Right kidney (tissue), 9 donors: ENCODE measurements around the gene MARCOL.

ENCODE experiments used
- DNase-seq: peaks from one replicate; pipeline ENCODE4 v3.0.0-alpha.2; 2016
- long read RNA-seq, 8 donors: transcript quantifications; one replicate each; lab custom pipeline, GENCODE V29; 2026

MARCOL gene, protein sequence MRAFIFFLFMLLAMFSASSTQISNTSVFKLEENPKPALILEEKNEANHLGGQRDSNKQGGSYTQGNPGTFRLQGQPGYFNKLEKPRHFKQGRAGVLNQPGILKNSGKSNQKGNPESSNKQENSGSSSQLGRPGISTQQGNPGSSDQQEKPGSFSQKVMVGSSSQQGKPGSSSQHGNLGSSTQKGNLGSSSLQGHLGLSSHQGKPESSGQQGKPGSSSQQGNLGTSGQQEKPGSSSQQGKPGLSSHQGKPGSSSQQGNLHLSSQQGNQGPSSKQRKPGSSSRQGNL
- long read RNA-seq, donor 1 = 0 reads
- long read RNA-seq, donor 2 = 0 reads
- long read RNA-seq, donor 3 = 0 reads
- long read RNA-seq, donor 4 = 0 reads
- long read RNA-seq, donor 5 = 0 reads
- long read RNA-seq, donor 6 = 0 reads
- long read RNA-seq, donor 7 = 0 reads
- long read RNA-seq, donor 8 = 0 reads

DNA sequence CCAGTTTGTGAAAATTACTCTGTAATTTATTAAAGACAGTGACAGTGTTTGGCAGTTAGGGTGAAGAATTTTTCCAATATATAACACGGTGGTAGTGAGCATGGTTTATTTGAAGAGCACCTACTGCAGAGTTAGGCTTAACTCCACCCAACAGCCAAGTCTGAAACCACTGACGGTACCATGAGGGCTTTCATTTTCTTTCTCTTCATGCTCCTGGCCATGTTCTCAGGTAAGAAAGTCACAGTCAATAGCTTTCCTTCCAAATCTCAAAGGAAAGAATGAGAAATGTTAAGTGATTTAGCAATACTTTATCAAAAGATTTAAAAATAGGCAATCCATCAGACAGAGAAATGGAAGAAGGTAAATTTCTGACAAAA is at the start of gene MARCOL:
Gene MARCOL, plus strand, starts transcription at position 108 of the 377 bp plus-strand sequence. Its CDS starts 73 bp downstream, at position 181.
- no peak for DNase-seq

DNA sequence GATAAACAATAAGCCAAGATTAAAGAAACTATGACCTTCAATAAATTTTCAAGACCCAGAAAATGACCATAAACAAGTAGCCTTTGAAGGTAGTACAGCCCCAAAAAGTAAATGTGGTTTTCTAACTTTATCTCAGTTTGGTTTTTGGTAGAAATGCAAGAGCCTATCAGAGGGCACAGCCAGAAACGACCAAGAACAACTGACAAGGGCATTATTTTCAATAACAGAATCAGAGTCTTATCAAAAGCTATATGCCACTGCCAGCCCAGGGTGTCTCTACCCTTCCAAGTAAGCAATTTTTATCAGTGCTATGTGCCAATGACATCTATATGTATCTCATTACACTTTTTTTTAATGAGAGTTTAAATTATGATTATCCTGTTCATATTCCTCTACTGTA is 47.3 kb upstream of the MARCOL start:
- no peak for DNase-seq

DNA sequence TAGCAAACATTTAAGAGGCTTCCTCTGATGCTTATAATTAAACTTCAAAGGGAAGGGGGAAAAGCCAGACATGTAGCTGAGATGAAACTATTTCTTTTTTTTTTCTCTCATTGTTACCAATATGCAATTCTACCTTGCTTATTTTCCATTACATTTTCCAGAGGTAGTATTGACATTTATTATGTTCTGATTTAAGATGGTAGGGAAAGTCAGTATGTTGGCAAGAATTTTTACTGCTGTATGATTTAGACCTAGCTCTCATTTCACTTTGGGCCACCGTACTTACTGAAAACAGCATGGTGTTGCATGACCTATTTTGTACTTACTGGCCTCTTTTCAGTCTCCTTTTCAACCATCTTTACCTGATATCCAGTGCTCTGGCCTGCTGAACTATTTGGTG is 45.1 kb upstream of the MARCOL start:
- DNase-seq = no peak

DNA sequence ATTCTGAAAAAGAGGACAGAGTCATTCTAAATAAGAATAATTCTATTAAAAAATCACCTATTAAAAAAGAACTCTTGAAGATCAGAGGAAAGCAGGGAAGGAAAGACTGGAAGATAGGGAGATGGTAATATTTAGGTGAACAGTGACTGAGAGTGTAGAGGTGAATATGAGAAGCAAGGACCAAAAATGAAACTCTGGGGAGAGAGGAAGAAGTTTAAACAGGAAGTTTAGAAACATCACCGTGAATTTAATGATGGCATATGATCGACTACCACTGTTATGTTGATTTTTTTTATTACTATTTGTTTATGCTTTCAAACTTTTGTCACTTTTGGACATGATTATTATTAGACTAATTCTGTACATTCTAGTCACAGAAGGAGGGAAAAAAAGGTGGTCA is 37.2 kb upstream of the MARCOL start:
- no peak for DNase-seq

DNA sequence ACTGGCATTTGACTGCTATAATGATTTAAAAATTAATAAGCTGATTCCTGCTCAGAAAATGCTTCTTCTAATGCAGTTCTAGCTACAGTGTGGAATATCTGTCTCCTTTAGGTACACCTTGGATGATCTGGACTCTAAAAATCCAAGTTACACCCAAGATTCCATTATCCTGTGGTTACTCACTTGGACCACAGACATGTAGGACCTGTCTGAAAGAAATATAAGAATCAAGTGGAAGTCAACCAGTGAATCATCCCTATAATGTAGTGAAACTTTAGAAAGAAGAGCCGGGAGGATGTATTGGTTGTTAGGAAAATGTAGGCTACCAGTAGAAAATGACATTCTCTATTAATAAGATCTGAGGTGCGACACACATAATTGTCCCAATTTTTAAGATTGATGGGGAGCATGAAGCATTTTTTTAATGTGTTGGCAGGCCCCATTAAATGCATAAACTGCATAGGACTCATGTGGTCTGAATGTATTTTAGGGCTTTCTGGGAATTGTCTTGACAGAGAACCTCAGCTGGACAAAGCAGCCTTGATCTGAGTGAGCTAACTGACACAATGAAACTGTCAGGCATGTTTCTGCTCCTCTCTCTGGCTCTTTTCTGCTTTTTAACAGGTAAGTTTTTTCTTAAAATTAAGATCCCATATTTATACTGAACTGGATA is 35.7 kb upstream of the MARCOL start, which contains the start of gene SPINK6:
Gene SPINK6, plus strand, starts transcription at position 512 of the 673 bp plus-strand sequence. Its CDS starts 55 bp downstream, at position 567.
- DNase-seq = no peak

DNA sequence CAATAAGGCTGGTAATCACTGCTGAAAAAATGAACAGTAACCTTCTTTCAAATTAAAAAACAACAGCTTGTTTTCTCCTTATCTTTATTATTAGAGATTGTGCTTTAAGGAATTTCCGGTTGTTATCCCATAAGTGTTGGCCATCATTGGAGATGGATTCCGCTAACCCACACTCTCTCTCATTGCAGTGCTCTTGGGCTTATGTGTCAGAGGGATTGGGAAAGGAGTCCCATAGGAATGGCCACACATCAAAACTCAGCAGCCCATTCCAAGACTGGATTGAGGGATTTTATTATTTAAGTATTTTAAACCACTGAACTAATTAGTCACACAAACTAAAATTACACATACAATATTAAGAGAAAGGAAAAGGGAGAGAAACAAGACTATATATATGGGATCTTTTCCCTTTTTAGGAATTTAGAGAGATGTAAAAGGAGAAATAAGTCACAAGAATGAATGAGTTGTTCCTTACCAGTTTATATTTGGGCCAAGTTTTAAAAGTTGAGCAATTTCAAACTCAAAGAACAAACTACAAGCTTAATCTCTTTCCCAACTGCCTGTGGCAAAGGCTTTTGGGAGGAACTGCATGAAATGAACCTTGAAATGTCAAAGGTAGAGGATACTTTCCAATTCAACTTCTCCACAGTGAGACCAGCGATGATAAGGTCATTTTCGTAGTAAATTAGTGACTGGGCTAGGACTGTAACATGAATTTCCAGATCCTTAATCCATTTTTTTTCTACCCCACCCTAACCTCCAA is 33.1 kb upstream of the MARCOL start:
- DNase-seq = no peak

DNA sequence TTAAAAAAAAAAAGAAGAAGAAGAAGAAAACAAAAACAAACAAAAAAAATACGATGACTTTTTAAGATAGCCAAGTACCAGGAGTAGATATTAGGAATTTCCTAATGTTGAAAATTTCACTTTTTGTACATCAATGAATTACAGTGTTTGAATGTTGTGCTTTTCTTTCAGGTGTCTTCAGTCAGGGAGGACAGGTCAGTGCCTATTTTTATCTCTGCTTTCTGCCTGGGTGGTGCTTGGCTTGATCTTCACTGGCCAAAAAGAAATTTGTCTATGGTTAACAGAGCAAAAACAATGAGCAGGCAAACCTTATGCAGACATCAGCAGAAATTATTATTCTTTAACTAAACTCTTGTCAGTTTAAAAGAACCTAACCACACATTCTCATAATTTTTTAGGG is 32.5 kb upstream of the MARCOL start:
- no peak for DNase-seq

DNA sequence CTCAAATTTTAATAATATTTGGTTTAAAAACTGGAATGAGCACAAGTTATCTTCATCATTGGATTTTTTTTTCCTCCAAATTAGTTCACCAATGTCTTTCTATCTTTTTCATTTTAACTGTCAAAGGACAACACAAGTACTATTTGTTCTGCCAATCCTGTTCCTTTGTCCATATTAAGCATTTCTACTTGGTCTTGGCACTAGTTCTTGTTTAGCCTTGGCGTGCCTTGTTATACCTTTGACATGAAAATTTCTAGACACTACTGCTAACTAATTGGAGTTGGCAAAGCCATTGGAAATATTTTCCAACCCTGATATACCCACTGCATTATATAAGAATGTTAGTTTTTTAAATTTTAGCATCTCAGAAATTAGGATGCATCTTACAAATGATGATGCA is 31.7 kb upstream of the MARCOL start:
- DNase-seq = no peak

DNA sequence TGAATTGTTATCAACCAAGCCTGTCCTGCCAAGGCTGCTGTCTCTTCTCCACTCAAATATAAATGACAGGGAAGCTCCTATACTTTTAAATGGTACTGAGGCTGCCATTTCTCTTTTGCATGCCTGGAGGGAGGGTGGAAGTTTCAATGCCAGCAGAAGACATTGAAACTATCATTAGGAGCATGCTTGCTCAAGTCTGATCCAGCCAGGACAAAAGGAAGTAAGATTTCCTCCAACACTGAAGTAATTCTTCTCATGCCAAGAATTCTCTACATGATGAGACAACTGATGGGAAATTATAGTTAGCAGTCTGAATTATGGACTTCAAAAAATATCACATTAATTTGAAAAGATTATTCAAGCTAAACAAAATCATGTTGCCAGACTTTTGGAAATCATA is 30.1 kb upstream of the MARCOL start:
- no peak for DNase-seq

DNA sequence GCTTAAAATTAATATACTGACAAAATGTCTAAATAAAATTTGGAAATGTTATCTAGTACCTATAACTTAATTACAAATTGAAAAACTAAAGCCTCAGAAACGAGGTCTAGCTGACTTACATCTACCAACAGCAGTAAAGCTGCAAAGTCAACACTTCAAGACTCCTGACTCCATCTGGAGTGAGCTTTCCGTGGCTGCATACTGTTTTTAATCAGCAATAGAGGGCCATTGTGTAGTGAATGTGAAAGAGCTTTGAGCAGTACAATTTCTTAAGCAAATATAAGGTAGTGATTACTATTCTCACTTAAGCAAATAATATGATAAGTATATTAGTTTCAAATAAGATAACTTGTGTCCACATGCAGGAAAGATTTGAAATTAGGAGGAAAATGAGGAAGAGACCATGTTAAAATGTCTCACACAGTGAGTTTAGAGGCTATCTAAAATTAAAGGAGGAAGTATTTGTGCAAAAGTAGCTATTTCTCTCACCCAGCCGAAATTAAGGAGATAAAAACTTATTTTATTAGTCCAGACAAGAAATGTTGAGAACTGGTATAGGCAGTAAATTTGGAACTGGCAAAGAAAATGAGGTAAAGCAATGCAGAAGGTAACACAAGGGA is 29.1 kb upstream of the MARCOL start:
- no peak for DNase-seq

DNA sequence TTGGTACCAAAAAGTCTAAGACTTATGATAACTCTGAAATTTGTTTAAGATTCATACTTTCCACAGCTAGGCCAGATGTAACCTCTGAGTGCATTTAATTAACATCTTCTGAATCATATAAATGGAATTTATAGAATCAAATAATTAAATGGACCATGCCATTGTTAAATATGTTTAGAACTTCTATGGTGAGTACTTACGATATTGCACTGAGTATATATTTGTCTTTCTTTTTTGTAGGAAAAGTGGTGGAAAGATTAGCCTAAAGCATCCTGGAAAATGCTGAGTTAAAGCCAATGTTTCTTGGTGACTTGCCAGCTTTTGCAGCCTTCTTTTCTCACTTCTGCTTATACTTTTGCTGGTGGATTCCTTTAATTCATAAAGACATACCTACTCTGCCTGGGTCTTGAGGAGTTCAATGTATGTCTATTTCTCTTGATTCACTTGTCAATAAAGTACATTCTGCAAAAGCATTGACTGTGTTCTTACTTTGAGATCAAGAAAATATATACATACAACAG is 23.6 kb upstream of the MARCOL start:
- no peak for DNase-seq

DNA sequence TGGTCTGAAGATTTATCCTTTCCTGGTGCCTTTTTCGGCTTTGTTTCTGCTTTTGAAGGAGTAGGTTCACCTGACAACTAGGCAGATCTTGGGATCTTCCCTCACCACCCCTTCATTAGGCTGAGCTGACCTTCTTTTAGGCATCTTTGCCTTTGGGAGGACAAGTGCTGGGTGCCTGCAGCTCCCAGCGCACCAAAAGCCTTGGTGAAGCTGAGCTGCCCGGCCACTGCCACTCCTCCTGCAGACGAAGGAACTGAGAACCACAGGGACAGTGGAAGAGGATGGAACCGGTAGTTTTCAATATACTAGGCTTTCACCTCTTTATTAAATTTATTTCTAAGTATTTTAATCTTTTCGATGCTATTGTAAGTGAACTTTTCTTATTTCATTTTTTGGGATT is 16.8 kb upstream of the MARCOL start:
- no peak for DNase-seq

DNA sequence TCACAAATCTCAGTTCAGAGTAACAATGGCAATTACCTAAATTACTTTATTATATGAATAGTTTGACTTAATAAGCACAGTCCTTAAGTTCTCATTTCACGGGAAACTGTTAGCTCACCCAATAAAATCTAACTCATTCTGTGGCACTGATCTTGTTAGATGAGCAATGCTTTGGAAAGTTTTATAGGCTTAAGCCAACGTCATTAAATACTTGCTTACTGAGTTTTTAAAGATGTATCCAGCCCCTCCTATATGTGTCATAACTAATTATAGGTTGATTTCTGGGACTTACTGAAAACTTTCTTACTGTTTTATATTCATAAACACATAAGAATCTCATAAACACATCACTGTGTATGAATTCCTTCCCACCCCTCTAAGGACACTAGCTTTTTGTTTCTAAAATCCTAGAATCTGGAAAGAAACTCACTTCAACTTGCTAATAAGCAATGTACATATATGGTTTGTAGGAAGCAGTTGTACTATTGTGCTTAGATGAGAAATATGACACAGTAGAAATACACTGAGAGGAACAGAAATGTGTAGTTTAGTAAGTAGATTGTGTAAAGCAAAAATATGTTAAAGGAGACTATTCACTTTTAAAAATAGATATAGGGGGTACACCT is 14.1 kb upstream of the MARCOL start:
- DNase-seq = no peak

DNA sequence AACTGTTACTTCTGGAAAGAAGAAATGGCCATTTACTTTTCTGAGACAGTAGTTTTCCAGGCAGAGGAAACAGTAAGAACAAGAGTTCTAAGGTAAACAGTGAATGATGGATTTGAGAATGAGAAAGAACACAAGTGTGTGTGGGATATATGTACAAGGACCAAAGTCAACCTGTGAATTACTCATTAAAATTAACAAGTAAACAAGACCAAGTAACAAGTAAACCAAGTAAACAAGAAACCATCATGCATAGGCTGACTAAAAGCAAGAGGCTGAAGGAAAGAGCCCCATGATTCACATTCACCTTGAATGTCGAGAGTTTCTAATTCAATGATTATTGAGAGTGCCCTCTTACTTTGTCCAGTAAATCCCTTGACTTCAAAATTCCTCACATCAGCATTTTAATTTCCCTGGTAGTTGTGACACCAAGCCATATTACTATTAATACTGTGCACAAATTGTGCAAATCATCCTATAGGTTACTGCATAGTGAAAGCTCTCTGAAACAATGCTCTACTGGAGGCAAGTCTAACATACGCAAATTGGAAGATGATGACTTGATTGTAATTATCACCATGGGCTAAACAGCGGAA is 9.8 kb upstream of the MARCOL start:
- no peak for DNase-seq

DNA sequence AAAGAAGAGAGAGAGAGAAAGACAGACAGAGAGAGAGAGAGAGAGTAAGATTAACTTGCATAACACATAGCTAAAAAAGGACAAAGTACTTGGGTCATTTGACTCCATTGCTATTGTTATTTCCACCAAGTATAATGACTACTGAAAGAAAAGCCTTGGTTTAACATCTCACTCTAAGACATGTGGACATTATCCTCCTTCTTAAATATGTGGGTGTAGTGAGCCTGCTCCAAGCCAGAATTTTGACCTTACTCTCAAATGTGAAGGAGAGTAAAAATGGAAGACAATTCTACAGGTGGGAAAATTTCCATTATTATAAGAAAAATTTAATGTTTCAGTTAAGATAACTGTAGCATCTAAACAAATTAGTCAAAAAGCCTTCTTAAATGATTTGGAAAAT is 8.5 kb upstream of the MARCOL start:
- no peak for DNase-seq

DNA sequence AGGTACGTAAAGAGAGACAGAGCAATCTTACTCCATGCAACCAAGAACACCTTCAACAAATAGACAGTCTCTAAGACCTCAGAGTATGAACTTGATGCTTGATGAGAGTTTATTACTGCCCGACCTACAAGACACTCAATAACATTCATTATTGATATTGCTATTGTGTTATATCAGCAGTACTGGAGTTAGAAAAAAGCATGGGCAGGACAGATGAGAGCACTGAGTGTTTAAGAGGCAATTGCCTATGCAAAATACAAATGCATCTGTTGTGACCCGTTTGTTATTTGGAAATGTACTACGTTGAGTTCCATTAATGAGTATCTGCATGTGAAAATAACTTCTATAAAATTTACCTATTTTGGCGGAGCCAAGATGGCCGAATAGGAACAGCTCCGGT is 8.1 kb upstream of the MARCOL start:
- no peak for DNase-seq

DNA sequence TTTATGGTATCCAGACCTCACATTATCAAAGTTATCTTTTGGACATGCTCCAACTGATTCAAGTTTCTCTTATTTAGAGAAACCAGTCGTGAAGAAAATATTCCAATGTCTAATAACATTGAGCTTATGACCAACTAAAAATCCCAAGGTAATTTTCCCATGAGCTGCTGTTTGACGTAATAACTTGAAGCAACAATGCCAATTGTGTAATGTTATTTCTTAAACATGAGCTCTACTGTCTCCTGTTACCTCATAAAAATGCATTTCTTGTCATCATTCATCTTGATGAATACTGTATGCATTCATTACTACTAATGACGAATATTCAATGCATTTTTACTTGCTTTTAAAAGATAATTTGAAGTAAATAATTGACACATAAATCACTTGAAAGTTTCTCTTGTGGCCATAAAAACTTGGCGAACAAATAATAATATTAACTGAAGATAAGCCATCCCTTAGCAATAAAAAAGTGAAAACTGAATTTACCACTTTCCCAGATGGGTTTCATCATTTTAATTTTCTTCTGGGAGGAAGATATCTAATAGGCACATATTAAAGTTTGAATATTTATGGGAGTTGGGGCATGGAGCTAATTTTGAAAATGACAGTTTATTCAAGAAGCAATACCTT is 424 bp upstream of the MARCOL start:
- no peak for DNase-seq

DNA sequence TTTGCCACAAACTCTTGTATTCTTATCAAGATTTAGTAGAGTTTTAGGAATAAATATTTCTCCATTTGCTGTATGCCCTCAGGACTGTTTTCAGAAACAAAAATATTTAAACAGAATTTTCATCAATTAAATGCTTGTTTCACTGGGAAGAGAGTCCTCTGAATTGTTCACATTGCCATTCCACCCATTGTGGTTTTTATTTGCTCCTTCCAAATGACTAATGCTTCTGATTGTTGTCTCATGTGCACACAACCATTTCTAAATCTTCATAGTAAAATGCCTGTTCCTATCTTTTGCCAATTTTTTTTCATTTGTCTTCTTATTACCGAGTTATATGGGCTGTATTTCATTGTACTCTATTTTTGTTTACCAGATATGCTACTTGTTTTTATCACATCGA is 10.6 kb downstream of the MARCOL start:
- no peak for DNase-seq

DNA sequence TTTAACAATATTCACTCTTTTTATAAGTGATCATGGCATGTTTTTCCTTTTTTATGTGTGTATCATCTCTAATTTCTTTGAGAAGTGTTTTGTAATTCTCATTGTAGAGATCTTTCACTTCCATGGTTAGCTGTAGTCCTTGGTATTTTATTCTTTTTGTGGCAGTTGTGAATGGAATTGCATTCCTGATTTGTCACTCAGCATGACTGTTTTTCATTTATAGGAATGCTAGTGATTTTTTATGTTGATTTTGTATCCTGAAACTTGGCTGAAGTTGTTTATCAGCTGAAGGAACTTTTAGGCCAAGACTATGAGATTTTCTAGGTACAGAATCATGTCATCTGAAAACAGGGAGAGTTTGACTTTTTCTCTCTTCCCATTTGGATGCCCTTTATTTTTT is 17.1 kb downstream of the MARCOL start:
- DNase-seq = no peak

DNA sequence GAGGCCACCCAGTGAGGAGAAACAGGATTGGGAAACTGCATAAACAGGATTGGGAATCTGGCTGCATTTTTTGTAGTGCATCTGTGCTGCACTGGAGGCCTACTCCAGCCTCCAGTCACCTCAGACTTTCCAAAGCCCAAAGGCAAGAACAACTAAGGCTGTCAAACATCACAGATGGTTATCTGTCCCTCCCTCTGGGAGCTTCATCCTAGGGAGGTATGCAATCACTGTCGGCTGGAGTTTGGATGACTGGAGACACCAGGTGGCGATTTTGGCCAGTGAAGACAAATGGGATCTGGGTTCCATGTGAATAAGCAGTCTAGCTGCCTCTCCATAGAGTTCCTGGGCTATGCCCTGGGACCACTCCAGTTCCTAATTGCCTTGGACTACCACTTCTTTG is 21.0 kb downstream of the MARCOL start:
- no peak for DNase-seq

DNA sequence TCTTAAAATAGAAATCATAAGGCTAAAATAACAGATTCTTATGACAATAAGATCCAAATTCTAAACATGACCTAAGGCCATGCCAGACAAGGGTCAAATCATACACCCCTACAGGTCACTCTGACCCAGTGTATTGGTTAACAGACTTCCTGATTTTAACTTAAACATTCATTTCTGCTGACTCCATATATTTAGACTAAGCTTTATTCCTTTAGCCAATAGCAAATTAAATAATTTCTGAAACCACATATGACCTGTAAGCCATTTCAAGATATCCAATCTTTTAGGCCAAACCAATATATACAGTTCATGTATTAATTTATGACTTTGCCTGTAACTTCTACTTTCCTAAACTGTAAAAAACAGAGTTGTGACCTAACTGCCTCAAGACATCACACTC is 22.9 kb downstream of the MARCOL start:
- DNase-seq = no peak
